HL-60/S4 (cell line): Measurements from ENCODE around the gene ACOT7.

ENCODE experiments used
- in situ Hi-C: fragments of 300-500 bp; cut with MboI; formaldehyde crosslinking; loops from 2 replicates; pipeline ENCODE4 v1.14.3; 2022; ENCODE audit warnings: low sequenced_read_pairs

ACOT7 gene

DNA sequence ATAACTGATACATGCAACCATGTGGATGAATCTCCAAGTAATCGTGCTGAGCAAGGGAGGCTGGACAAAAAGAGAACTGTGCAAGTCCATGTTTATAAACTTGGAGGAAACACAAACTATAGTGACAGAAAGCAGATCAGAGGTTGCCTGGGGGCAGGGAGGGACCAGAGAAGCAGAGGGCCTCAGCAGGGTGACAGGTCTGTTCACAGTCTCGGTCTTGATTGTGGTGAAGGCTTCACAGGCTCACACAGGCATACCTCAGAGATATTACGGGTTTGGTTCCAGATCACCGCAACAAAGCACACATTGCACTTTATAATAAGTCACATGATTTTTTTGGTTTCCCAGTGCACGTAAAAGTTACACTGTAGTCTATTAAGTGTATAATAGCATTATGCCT lies 28.5 kb downstream of the ACOT7 start:
- in situ Hi-C loops = no loop called here

DNA sequence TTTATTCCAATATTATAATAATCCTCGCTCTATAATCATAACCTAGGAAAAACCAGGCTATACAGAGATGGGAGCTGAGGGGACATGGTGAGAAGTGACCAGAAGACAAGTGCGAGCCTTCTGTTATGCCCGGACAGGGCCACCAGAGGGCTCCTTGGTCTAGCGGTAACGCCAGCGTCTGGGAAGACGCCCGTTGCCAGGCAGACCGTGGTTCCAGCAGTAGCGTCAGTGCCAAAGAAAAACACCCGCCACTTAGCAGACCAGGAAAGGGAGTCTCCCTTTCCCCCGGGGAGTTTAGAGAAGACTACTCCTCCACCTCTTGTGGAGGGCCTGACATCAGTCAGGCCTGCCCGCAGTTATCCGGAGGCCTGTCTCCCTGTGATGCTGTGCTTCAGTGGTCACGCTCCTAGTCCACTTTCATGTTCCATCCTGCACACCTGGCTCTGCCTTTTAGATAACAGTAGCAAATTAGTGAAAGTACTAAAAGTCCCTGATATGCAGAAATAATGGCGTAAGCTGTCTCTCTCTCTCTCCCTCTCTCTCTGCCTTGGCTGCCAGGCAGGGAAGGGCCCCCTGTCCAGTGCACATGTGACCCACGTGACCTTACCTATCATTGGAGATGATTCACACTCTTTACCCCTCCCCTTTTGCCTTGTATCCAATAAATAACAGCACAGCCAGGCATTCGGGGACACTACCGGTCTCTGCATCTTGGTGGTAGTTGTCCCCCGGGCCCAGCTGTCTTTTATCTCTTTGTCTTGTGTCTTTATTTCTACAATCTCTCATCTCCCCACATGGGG lies 30.3 kb downstream of the ACOT7 start:
- in situ Hi-C loops = loop anchor here (5.0 kb wide), 1 partner anchor 39 kb away; no protein-coding TSS in a partner anchor

DNA sequence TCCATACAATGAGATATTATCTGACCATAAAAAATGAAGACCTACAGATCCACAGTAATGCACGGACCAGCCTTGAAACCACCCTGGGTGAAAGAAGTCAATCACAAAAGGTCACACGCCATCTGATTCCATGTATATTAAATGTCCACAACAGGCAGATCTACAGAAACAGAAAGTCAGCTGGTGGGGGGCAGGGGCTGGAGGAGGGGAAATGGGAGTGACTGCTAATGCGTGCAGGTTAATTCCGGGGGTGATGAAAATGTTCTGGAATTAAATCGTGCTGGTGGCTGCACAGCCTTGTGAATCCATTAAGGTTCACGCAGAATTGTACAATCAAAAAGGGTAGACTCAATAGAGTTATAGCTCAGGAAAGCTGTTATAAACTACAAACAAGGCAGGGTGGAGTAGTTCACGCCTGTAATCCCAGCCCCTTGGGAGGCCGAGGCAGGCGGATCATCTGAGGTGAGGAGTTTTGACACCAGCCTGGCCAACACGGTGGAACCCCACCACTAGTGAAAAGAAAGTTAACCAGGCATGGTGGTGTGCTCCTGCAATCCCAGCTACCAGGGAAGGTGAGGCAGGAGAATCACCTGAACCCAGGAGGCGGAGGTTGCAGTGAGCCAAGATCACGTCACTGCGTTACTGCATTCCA lies 32.3 kb downstream of the ACOT7 start:
- in situ Hi-C loops = loop anchor here (5.0 kb wide), 1 partner anchor 41 kb away; no protein-coding TSS in a partner anchor

DNA sequence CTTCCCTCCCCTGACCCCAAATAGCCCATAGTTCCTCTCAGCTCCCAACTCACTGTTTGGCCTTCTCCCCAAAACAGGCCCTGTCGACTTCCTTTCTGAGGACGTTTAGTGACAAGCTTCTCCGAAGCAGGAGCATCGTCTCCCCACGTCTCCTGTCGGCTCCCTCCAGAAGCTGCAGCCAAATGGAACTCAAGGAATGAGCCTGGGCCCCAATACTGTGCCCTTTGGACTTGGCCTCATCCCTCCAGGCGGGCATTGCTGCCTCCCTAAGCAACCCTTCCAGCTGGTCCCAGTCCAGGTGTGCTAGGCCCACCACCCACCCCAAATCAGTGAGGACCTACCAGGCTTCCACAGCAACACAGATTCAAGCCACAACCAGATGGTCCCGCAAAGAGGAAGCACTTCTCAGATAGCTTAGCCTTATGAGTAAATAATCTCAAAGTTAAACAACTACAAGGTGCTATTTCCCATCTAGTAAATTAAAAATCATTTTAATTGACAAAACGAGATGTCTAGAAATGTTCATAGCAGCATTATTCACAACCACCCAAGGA lies 33.0 kb downstream of the ACOT7 start:
- in situ Hi-C loops = loop anchor here (5.0 kb wide), 1 partner anchor 42 kb away; no protein-coding TSS in a partner anchor

DNA sequence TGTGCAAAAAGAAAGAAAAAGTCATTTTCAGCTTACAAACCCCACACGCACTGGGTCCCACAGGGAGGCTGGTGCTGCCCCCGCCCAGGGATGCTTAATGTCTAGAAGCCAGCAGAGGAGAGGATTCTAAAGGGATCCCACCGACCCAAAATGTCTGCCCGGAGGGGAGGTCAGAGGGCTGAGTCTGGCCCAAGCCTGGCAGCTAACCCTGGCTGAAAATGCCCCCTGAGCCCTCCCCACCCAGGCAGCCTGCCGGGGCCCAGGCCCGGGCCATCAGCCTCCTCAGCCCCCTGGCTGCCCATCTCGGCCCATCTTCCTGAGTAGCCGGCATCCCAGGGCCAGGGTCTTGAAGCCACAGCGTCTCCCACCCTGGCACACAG lies 33.5 kb downstream of the ACOT7 start:
- in situ Hi-C loops = loop anchor here (5.0 kb wide), 1 partner anchor 42 kb away; no protein-coding TSS in a partner anchor

DNA sequence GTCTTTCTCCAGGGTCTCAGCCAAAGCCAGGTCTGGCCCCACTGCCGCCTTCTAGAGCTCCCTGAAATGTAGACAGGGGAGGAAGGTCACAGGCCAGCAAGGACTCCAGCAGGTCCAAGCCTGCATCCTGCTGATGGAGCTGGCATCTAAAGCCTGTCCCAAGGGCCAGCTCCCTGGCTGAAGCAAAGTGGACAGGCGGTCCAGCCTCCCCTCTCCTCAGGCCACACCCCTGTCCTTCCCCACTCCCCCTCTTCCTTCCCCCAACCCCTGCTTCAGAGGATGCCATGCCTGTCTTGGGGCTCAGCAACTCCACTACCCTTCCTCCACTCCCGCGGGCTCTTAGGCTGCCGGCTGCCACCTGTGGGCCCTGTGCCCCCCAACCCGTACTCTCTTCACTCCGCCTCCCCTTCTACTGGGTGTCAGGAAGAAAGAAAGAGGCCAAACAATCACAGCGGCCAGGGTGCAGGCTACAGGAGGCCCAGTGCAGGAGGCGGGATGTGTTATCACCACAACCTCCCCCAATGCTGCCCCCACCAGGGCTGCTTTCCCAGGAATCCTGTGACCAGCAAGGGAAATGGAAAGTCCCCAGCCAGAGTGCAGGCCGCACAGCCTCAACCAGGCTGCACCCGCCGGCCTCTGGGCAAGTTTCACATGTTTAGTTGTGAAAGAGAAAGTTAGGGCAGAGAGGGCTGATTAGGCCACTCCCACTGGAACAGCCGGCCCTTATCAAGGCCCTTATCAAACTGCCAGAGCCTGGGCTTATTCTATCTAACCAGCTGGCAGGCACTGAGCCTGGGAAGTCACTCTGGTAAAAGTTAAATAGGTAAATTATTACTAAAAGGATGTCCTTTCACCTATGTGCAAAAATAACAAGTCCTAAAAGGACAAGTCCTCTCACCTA lies 34.1 kb downstream of the ACOT7 start:
- in situ Hi-C loops = loop anchor here (5.0 kb wide), 1 partner anchor 43 kb away; no protein-coding TSS in a partner anchor

DNA sequence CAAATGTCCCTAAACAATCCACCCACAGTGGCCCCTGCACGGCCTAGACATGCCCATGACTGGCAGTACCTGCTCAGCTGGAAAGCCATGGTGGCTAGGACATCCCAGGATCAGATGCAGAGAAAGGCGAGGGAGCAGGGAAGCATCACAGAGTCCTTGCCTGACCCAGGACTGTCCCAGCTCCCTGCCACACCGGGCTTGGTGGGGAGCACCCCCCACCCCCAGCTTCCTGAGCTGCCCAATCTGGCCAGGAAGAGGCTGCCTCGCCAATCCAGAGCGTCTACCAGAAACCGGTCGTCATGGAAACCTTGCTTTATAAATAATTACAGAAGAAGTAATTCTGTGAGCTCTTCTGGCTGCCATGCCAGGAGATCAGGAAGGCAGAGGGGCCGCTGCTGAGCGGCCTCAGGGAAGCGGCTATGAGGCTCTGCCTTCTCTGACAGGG lies 34.8 kb downstream of the ACOT7 start:
- in situ Hi-C loops = no loop called here

DNA sequence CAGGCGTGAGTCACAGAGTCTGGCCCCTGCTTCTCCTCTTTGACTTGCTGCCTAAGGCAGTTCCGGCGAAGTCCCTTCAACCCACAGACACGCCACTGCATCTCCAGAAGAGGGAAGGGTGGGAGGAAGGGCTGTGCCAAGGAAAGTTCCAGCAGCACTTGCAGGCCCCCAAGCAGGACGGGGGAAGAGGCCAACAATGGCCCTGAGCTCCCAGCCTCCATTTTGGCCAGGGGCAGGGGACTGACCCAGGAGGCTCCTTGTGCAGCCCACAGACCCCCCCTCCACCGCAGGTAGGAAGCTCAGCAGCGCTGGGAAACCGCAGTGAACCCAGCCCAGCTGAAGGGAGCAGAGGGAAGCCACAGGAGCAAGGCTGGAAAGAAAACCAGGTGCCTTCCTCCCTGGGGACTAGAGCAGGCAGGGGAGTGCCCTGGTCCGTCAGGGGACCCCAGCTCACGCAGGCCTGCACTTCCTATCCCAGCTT lies 35.4 kb downstream of the ACOT7 start:
- in situ Hi-C loops = no loop called here

DNA sequence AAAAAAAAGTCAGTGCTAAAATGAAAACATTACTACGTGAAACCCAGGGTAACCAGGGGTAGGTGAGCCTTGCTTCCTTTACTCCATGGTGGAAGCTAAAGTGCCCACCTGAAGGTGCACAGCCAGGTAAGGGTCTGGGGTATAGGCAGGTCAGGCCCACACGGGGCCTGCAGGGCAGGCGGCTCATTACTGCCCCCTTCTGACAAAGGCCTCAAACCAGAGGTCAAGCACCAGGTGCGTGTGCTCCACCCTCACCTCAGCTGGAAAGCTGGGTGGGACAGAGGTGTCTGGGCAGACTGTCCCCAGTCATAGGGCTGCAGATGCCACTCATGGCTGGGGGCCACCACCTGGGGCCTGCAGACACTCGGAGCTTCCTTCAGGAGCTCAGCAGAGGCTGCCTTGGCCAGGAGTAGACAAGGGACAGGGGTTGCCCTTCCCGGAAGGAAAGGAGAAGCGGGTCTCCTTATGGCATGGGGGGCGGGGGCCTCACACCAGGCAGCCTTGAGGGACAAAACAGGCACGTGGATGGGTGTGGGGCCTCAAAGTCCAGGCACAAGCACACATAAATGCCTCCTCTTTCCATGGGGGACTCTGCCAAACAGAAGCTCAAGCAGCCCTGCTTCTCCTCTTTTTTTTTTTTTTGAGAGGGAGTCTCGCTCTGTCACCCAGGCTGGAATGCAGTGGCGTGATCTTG lies 36.2 kb downstream of the ACOT7 start:
- in situ Hi-C loops = no loop called here

DNA sequence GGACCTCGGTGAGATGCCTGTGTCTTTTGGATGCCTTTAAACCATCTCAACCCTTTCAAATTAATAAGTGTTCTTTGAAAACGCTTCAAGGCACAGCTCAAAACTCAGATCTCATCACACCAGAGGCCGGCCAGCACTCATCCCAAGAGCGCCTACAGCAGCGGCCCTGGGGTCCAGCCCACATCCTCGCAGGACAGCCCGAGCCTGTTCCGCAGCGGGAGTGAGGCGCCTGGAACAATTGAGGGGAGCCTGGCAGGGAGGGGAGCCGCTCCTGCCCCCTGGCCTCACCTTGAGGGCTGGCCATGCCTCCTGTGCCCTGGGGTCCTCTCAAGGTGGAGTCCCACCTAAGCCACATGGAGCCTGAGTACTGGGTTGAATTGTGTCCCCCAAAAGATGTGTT lies 37.9 kb downstream of the ACOT7 start:
- in situ Hi-C loops = no loop called here

DNA sequence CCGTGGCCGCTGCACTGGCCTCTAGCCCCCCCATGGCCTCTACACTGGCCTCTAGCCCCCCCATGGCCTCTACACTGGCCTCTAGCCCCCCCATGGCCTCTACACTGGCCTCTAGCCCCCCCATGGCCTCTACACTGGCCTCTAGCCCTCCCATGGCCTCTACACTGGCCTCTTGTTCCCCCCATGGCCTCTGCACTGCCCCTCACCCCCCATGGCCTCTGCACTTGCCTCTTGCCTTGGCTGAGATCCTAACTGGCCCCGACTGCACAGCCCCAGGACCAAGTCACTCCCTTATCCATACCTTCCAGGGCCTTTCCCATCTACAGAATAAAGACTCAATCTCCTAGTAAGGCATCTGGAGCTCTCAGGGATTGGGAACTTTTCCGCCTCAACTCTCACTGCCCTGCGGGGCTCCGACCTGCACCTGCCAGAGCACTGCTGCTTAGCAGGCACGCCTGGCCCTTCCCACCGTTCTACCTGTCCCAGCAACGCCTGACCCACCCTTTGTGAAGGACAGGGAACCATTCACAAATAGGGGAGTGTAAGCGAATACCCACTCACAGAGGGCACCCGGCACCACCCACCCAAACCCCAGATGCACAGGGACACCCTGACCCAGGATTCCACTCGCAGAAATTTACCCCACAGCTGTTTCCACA lies 38.8 kb downstream of the ACOT7 start:
- in situ Hi-C loops = no loop called here

DNA sequence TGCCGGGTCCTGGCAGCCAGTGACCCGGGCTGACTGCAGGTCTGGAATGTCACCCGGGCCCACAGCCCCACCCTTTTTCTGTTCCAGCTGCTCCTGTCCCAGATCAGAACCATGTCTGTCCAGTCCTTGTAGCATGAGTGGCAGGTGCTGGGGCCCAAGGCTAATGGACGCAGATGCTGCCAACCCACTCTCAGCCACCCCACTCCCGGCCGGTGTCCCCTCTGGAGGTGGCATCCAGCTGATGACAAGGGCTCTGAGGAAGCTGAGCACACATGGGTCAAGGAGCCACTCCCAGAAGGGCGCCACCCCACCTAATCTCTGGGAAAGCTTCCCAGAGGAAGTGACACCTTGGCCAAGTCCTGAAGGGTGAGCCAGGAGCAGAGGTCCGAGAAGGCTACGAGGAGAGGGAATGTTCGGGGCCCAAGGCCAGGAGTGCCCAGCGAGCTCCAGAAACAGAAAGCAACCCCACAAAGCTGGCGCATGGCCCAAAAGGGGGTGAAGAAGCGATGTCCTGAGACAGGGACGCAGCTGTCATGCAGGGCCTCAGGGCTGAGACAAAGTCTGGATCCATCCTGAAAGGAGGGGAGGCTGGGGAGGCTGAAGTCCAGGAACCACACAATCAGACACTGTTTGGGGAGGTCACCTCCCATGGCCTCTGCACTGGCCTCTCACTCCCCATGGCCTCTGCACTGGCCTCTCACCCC lies 39.5 kb downstream of the ACOT7 start:
- in situ Hi-C loops = no loop called here

DNA sequence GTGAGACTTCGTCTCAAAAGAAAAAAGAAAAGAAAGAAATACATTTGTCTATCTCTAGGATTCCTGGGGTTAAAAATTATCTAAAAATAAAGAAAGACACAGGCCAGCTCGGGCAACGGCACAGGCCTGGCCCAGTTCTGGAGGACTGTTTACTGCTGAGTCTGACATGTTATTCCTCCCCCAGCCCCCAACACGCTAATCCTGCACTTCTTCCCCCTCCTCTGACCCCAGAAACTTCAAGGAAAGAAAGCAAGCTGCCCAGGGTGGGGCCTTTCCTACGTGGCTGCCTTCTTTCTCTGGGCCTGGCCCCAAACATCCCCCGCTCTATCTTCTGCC lies 40.0 kb downstream of the ACOT7 start:
- in situ Hi-C loops = no loop called here

DNA sequence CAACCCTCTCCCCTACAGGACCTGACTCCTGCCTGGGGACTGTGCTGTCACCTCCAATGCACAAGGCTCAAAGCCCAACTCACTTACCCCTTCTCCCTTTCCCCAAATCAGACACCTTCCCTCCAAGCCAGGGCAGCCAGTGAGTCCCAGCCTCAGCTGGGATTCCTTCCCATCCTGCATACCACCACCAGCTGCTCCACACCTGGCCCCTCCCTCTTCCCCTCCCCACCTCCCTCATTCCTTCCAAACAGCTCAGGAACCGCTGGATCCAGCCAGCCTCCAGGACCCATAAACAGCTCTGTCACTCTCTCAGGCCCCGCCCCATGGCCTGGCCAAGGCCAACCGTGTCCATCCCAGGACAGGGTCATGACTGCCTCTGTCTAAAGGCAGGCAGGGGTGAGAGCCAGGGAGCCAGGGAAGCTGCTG lies 41.4 kb downstream of the ACOT7 start:
- in situ Hi-C loops = no loop called here

DNA sequence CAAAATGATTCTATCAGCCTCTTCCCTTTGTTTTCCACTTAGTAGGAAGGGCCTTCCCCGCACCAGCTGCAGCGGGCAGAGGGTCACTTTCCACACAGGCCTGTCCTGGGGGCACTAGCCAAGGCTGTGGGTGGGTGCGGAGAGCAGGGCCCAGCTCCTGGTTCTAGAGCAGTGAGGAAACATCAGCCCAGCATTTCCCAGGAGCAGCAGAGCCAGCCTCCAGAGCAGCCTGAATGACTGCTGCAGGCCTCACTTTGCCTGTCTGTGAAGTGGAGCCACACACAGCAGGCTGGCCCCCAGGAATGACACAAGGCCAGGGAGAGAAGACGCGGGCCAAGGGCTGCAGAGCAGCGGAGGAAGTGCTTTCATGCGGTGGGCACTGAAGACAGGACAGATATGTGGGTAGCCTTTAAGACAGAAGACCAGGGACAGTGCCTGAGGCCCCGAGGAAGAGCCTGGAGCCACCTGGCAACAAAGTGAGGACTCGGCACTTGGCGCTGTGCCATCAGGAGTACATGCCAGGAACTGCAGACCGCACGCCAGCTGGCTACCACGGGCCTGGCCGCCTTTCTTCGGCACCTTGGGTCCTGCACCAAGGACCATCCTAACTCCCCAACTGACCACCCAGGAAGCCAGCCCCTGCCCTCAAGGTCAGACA lies 42.0 kb downstream of the ACOT7 start:
- in situ Hi-C loops = no loop called here

DNA sequence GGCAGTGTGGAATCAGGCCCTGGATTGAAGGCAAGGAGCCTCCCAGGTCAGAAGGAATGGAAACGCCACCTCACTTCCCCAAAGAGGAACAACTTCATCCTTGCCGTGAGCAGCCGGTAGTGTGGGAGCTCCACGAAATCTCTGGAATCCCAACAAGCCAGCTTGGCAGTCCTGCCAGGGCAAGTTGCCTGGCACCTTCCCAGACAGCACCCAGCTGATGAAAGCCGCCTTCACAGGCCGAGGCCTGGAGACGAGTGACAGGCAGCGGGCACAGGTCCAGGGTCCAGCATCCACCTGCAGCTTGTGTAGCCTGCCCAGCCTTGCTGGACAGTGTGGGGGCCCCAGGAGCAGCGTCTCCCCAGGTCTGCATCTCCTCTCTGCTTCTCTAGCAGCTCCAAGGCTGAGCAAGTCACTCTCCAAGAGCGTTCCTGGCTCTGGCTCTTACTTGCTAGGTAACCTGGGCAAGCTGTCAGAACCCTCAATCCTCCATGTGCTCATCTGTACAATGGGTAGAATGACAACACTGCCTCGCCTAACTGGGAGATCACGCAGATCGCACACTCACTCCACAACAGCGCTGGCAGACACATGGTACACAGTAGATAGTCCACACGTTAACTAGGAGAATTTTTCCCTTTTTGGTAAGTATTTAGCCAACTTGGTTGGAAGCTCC lies 43.0 kb downstream of the ACOT7 start:
- in situ Hi-C loops = no loop called here

DNA sequence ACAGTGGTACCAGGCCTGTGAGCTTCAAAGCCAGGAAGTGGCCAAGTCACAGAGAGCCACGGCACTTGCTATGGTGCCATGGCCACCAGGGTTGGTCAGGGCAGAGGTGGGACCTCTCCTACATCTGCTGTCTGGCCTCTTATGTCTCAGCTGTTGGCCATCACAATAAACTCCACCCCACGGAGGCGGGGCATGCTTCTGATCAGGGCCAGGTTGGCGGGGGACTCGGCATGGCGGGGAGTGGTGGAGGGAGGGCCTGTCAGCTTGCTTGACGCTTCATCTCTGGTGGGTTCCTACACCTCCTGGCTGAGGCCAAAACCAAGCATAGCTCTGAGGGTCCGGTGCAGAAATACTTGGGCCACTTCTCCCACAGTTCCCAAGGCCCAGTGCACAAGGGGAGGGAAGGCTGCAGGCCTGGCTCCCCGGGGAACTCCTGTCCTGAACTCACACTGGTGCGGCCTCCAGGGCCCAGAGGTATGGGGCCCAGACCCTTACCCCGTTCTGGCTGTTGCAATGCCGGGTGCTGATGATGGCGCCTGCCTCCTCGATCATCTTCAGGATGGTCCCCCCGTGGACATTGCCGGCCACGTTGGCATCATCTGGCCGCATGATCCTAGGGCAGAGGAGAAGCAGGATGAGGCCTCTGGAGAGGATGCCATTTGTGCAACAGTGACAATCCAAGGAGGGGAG lies 44.2 kb downstream of the ACOT7 start:
- in situ Hi-C loops = loop anchor here (10.0 kb wide), 2 partner anchors 95 to 235 kb away; no protein-coding TSS in a partner anchor
